ENCODE results near the gene TSPOAP1. TPM values are rescaled to one million over a fixed set of nuclear protein-coding genes. Genes with fewer than 3 reads are reported as not detected.
"Not testable (repeated sequence)": the region's sequence is repeated elsewhere in the genome, so short reads cannot be mapped to it uniquely, and the experiment has no call there.

TSPOAP1 gene
- total RNA-seq, 1 donor from 2014 or later = 0.05 TPM

- H3K9me3 Mint-ChIP-seq (ENCODE audit: unreplicated experiment) = no peaks in the 10 kb centered on the region
- peaks cover 44% of the 10 kb centered on the region for H3K36me3 Mint-ChIP-seq (ENCODE audit: unreplicated experiment)
- H3K27ac Mint-ChIP-seq (ENCODE audit: unreplicated experiment) = no peak overlapping the region
- TF ChIP-seq CTCF (IDR thresholded peaks at IDR 0.05) = no peak
- no peak overlapping the region for H3K4me3 Mint-ChIP-seq (ENCODE audit: unreplicated experiment)
- no peak for DNase-seq (ENCODE audit: extremely low spot score, unreplicated experiment)
- no peaks in the 10 kb centered on the region for H3K27me3 Mint-ChIP-seq (ENCODE audit: unreplicated experiment)
- H3K4me1 Mint-ChIP-seq (ENCODE audit: unreplicated experiment) = no peaks in the 10 kb centered on the region
Observed at GRCh38 chr17:58344047-58344790, 15.6 kb upstream of the TSPOAP1 start.

- Mint-ChIP-seq H3K4me3 (ENCODE audit: unreplicated experiment) (no peak overlapping the region), H3K9me3 (ENCODE audit: unreplicated experiment) (no peaks in the 10 kb centered on the region), H3K27ac (ENCODE audit: unreplicated experiment) (no peak overlapping the region), H3K27me3 (ENCODE audit: unreplicated experiment) (no peaks in the 10 kb centered on the region), H3K36me3 (ENCODE audit: unreplicated experiment) (peaks cover 35% of the 10 kb centered on the region), H3K4me1 (ENCODE audit: unreplicated experiment) (peaks cover 5% of the 10 kb centered on the region)
- no peak for TF ChIP-seq CTCF (IDR thresholded peaks at IDR 0.05)
- no peak for DNase-seq (ENCODE audit: extremely low spot score, unreplicated experiment)
Observed at GRCh38 chr17:58343131-58343530, 14.5 kb upstream of the TSPOAP1 start.

GRCh38 chr17:58341861-58342475, 13.4 kb upstream of the TSPOAP1 start:
- DNase-seq (ENCODE audit: extremely low spot score, unreplicated experiment) = no peak
- H3K9me3 Mint-ChIP-seq (ENCODE audit: unreplicated experiment) = no peaks in the 10 kb centered on the region
- H3K27me3 Mint-ChIP-seq (ENCODE audit: unreplicated experiment) = no peaks in the 10 kb centered on the region
- peaks cover 27% of the 10 kb centered on the region for H3K36me3 Mint-ChIP-seq (ENCODE audit: unreplicated experiment)
- TF ChIP-seq CTCF (IDR thresholded peaks at IDR 0.05) = no peak
- H3K4me3 Mint-ChIP-seq (ENCODE audit: unreplicated experiment) = no peak overlapping the region
- H3K4me1 Mint-ChIP-seq (ENCODE audit: unreplicated experiment) = peaks cover 5% of the 10 kb centered on the region
- H3K27ac Mint-ChIP-seq (ENCODE audit: unreplicated experiment) = no peak overlapping the region

- not testable (repeated sequence) for H3K27me3 Mint-ChIP-seq (ENCODE audit: unreplicated experiment); H3K4me1 Mint-ChIP-seq (ENCODE audit: unreplicated experiment); H3K9me3 Mint-ChIP-seq (ENCODE audit: unreplicated experiment); DNase-seq (ENCODE audit: extremely low spot score, unreplicated experiment); H3K27ac Mint-ChIP-seq (ENCODE audit: unreplicated experiment); H3K4me3 Mint-ChIP-seq (ENCODE audit: unreplicated experiment)
- H3K36me3 Mint-ChIP-seq (ENCODE audit: unreplicated experiment) = peaks cover 20% of the 10 kb centered on the region
Observed at GRCh38 chr17:58341136-58341860, 12.7 kb upstream of the TSPOAP1 start.

- H3K4me1 Mint-ChIP-seq (ENCODE audit: unreplicated experiment) = peaks cover 5% of the 10 kb centered on the region
- TF ChIP-seq CTCF (IDR thresholded peaks at IDR 0.05) = no peak
Observed at GRCh38 chr17:58340405-58340876, 11.8 kb upstream of the TSPOAP1 start.

More at GRCh38 chr17:58340405-58340876, 11.8 kb upstream of the TSPOAP1 start:
- Mint-ChIP-seq H3K9me3 (ENCODE audit: unreplicated experiment) (no peaks in the 10 kb centered on the region), H3K27ac (ENCODE audit: unreplicated experiment) (no peak overlapping the region), H3K4me3 (ENCODE audit: unreplicated experiment) (no peak overlapping the region), H3K36me3 (ENCODE audit: unreplicated experiment) (peaks cover 13% of the 10 kb centered on the region), H3K27me3 (ENCODE audit: unreplicated experiment) (no peaks in the 10 kb centered on the region)
- no peak for DNase-seq (ENCODE audit: extremely low spot score, unreplicated experiment)
